Progenitor cell of endocrine pancreas (in vitro differentiated cells): ENCODE results near the gene DAPK1. TPM values are rescaled to one million over a fixed set of nuclear protein-coding genes. Genes with fewer than 3 reads are reported as not detected.

Source experiments
- DNase-seq: peaks from one replicate; pipeline ENCODE4 v3.0.0; 2021; ENCODE audit warnings: low spot score; ENCODE audit not compliant: unreplicated experiment
- H3K27ac Mint-ChIP-seq: 2 replicates; pipeline ENCODE4 v1.8.0; 2021; ENCODE audit warnings: mild to moderate bottlenecking, moderate library complexity, mixed read lengths
- H3K27me3 Mint-ChIP-seq: 2 replicates; pipeline ENCODE4 v1.8.0; 2021; ENCODE audit warnings: mixed read lengths
- H3K36me3 Mint-ChIP-seq: 2 replicates; pipeline ENCODE4 v1.8.0; 2022; ENCODE audit warnings: mixed read lengths; ENCODE audit not compliant: insufficient read depth
- H3K4me1 Mint-ChIP-seq: 2 replicates; pipeline ENCODE4 v1.8.0; 2021; ENCODE audit warnings: low read depth, mixed read lengths
- H3K4me3 Mint-ChIP-seq: 2 replicates; pipeline ENCODE4 v1.8.0; 2021; ENCODE audit warnings: low read depth, mild to moderate bottlenecking, moderate library complexity, mixed read lengths
- H3K9me3 Mint-ChIP-seq: 2 replicates; pipeline ENCODE4 v1.8.0; 2021; ENCODE audit warnings: low read depth, mixed read lengths
- total RNA-seq: library from RNA; stranded (reverse); gene quantifications from 2 replicates; pipeline ENCODE4 v1.2.1, GENCODE V29; 2021
- TF ChIP-seq, protein P1 (sequence below): fragments of 200-600 bp; sonication (generic); IDR thresholded peaks from one replicate; pipeline ENCODE4 v1.5.0; 2021; ENCODE audit warnings: antibody characterized with exemption, mild to moderate bottlenecking; ENCODE audit not compliant: unreplicated experiment

DAPK1 gene
- total RNA-seq, 1 donor from 2014 or later = 202 TPM

DNA sequence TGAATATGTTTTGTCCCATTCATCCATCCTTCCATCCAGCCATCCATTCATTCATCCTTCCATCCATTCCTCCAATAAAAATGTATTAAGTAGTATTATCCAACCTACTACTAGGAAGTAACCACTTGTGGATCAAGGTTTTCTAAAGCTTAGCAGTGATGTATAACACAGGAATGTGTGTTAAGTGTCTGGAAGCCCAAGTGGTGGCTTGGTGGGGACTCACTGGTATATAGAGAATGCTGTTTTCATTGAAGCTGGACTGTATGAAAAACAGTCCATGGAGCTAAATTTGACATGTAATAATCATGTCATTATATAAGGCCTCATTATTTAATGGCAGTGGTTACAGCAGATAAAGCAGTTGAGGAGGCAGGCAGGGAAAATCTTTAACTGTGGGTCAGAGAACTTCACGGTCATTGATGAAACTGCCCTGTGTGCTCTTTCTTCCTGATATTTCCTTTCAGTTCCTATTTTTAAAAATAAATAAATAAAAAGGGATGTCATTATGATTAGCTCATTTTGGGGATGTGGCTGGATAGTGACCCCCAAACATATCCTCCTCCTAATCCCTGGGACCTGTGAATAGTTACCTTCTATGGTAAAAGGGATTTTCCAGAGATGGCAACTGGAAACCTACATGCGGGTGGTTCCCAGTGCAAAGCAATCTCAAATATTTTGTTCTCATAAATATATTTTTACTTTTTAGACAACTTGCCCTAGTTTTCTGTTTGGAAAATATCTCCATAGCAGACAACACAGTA lies 82.3 kb downstream of the DAPK1 start:
- Mint-ChIP-seq H3K27ac (no peak overlapping the region), H3K27me3 (no peaks in the 10 kb centered on the region), H3K4me3 (no peak overlapping the region), H3K4me1 (peaks cover 57% of the 10 kb centered on the region), H3K36me3 (peaks cover 8% of the 10 kb centered on the region), H3K9me3 (no peaks in the 10 kb centered on the region)
- TF ChIP-seq, protein P1, sequence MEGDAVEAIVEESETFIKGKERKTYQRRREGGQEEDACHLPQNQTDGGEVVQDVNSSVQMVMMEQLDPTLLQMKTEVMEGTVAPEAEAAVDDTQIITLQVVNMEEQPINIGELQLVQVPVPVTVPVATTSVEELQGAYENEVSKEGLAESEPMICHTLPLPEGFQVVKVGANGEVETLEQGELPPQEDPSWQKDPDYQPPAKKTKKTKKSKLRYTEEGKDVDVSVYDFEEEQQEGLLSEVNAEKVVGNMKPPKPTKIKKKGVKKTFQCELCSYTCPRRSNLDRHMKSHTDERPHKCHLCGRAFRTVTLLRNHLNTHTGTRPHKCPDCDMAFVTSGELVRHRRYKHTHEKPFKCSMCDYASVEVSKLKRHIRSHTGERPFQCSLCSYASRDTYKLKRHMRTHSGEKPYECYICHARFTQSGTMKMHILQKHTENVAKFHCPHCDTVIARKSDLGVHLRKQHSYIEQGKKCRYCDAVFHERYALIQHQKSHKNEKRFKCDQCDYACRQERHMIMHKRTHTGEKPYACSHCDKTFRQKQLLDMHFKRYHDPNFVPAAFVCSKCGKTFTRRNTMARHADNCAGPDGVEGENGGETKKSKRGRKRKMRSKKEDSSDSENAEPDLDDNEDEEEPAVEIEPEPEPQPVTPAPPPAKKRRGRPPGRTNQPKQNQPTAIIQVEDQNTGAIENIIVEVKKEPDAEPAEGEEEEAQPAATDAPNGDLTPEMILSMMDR = no peak
- no peak for DNase-seq

DNA sequence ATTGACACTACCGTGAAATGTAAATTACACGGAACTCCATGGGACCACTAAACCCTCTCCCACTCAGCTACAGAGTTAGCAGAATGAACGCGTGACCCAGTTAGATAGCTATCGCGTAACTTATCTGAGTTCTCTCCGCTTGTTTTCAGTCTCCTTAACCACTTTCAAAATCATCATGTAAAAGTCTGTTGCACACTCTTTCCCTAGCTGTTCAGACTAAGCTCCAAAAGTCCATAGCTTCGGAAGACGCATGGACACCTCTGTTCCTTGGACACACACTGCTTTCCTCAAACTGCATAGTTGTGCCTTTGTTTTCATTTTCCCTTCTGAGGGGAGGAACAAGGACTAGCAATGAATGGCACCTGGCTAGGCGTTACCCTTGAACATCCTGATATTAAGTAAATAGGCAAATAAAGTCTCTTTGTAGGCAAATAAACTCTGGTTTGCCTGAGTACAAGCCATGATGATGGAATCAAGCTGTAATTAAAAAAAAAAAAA lies 83.3 kb downstream of the DAPK1 start:
- no peaks in the 10 kb centered on the region for H3K9me3 Mint-ChIP-seq
- peaks cover 6% of the 10 kb centered on the region for H3K36me3 Mint-ChIP-seq
- no peak overlapping the region for H3K4me3 Mint-ChIP-seq
- H3K4me1 Mint-ChIP-seq = peaks cover 57% of the 10 kb centered on the region
- H3K27ac Mint-ChIP-seq = peak overlapping the region; percentile 94
- no peak for DNase-seq
- no peaks in the 10 kb centered on the region for H3K27me3 Mint-ChIP-seq
- TF ChIP-seq, protein P1 = no peak

DNA sequence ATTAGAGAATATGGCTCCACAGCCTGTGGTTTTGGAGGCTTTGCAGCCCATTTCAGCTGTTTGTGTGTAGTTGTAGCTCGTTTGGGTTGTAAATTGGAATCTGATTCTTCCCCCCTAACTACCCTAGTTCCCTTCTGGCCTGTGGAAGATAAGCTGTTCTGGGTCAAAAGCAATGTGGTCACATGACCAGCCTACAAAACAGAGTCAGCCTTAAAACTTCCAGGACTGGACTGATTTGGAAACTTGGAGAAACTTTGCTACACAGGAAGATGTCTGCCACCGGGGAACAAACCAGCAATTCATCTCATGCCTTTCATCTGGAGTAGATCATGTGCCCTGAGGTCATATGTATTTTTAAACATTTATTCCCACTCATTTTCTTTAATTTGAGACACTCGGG lies 83.8 kb downstream of the DAPK1 start:
- DNase-seq = no peak
- H3K4me1 Mint-ChIP-seq = peaks cover 54% of the 10 kb centered on the region
- no peaks in the 10 kb centered on the region for H3K9me3 Mint-ChIP-seq
- peak overlapping the region; percentile 95 for H3K27ac Mint-ChIP-seq
- H3K4me3 Mint-ChIP-seq = no peak overlapping the region
- TF ChIP-seq, protein P1 = no peak
- H3K27me3 Mint-ChIP-seq = no peaks in the 10 kb centered on the region
- H3K36me3 Mint-ChIP-seq = peaks cover 6% of the 10 kb centered on the region

DNA sequence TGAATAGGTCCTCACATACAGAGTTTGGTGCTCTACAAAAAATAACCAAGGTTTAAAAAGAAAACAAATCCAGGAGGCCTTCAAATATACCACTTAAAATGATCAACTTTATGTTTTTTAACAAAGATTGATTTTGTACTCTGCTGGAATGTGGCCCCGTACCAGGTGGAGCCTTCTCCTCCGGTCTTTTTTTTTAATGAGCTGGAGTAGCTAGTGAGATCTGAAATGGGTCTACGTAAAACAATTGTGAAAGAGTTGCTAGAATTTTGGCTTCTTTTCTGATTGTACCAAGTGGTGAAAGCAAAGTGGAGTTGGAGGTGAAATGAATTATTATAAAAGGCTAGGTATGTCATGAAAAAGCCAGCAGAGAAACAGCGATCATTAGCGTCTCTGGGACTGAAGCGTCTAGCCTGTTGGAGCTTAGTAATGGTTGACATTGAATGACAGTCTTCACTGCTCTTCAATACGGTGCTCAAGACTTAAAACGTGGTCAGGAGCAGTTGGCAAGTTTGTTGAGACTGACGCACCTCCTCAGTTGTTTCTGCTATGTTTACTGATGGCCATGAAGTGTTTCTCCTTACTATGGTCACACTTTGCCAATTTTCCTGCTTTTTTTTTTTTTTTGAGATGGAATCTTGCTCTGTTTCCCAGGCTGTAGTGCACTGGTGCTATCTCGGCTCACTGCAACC lies 84.4 kb downstream of the DAPK1 start:
- peak overlapping the region; percentile 95 for H3K27ac Mint-ChIP-seq
- no peak overlapping the region for H3K4me3 Mint-ChIP-seq
- no peaks in the 10 kb centered on the region for H3K9me3 Mint-ChIP-seq
- no peaks in the 10 kb centered on the region for H3K27me3 Mint-ChIP-seq
- no peak for DNase-seq
- H3K36me3 Mint-ChIP-seq = peaks cover 3% of the 10 kb centered on the region
- TF ChIP-seq, protein P1 = no peak
- H3K4me1 Mint-ChIP-seq = peaks cover 57% of the 10 kb centered on the region

DNA sequence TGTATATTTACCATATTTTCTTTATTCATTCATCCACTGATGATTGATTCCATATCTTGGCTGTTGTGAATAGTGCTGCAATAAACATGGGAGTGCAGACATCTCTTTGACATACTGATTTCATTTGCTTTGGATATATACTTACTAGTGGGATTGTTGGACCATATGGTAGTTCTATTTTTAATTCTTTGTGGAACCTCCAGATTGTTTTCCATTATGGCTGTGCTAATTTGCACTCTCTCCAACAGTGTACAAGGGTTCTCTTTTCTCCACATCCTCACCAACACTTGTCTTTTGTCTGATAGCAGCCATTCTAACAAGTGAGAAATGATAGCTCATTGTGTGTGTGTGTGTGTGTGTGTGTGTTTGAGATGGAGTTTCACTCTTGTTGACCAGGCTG lies 86.7 kb downstream of the DAPK1 start:
- no peak for DNase-seq
- H3K27me3 Mint-ChIP-seq = no peaks in the 10 kb centered on the region
- no peaks in the 10 kb centered on the region for H3K9me3 Mint-ChIP-seq
- peaks cover 57% of the 10 kb centered on the region for H3K4me1 Mint-ChIP-seq
- peaks cover 5% of the 10 kb centered on the region for H3K36me3 Mint-ChIP-seq
- no peak overlapping the region for H3K27ac Mint-ChIP-seq
- no peak overlapping the region for H3K4me3 Mint-ChIP-seq
- TF ChIP-seq, protein P1 = no peak
